ENCODE results near the gene FAM131B. TPM values are rescaled to one million over a fixed set of nuclear protein-coding genes. Genes with fewer than 3 reads are reported as not detected.

The FAM131B gene
- total and polyA plus RNA-seq, 9 of the 15 experiments (the other 6 are each of a cell fraction or from before 2014, with no cell fraction given): 0.03 to 0.04 TPM; not detected in 7

GRCh38 chr7:143369678-143370651 is 7.5 kb upstream of the FAM131B start (continued):
- TF ChIP-seq, protein P1, sequence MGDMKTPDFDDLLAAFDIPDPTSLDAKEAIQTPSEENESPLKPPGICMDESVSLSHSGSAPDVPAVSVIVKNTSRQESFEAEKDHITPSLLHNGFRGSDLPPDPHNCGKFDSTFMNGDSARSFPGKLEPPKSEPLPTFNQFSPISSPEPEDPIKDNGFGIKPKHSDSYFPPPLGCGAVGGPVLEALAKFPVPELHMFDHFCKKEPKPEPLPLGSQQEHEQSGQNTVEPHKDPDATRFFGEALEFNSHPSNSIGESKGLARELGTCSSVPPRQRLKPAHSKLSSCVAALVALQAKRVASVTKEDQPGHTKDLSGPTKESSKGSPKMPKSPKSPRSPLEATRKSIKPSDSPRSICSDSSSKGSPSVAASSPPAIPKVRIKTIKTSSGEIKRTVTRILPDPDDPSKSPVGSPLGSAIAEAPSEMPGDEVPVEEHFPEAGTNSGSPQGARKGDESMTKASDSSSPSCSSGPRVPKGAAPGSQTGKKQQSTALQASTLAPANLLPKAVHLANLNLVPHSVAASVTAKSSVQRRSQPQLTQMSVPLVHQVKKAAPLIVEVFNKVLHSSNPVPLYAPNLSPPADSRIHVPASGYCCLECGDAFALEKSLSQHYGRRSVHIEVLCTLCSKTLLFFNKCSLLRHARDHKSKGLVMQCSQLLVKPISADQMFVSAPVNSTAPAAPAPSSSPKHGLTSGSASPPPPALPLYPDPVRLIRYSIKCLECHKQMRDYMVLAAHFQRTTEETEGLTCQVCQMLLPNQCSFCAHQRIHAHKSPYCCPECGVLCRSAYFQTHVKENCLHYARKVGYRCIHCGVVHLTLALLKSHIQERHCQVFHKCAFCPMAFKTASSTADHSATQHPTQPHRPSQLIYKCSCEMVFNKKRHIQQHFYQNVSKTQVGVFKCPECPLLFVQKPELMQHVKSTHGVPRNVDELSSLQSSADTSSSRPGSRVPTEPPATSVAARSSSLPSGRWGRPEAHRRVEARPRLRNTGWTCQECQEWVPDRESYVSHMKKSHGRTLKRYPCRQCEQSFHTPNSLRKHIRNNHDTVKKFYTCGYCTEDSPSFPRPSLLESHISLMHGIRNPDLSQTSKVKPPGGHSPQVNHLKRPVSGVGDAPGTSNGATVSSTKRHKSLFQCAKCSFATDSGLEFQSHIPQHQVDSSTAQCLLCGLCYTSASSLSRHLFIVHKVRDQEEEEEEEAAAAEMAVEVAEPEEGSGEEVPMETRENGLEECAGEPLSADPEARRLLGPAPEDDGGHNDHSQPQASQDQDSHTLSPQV (IDR thresholded peaks at IDR 0.05): peak; percentile 79; the same call in 1 of the 2 replicates
- no peak for TF ChIP-seq ETV5 (CRISPR knock-in tag; IDR thresholded peaks at IDR 0.05; ENCODE audit: low read depth)
- TF ChIP-seq CBX3 (IDR thresholded peaks at IDR 0.05; ENCODE audit: borderline replicate concordance in 1 of 2, low read length in 2 of 2): no peak
- 0 out of 2 replicates have a peak, but pooled peaks have one; percentile 38 for TF ChIP-seq ZNF551 (CRISPR knock-in tag; IDR thresholded peaks at IDR 0.05)
- 0 out of 2 replicates have a peak, but pooled peaks have one; percentile 49 for TF ChIP-seq HOXB6 (CRISPR knock-in tag; IDR thresholded peaks at IDR 0.05; ENCODE audit: borderline replicate concordance)
- no peak for TF ChIP-seq TAF9B (IDR thresholded peaks at IDR 0.05; ENCODE audit: partially characterized antibody)
- peak; percentile 97 for TF ChIP-seq TCFL5 (CRISPR knock-in tag; conservative IDR thresholded peaks at IDR 0.05)
- TF ChIP-seq LEF1 (IDR thresholded peaks at IDR 0.05): no peak
- TF ChIP-seq, protein P2, sequence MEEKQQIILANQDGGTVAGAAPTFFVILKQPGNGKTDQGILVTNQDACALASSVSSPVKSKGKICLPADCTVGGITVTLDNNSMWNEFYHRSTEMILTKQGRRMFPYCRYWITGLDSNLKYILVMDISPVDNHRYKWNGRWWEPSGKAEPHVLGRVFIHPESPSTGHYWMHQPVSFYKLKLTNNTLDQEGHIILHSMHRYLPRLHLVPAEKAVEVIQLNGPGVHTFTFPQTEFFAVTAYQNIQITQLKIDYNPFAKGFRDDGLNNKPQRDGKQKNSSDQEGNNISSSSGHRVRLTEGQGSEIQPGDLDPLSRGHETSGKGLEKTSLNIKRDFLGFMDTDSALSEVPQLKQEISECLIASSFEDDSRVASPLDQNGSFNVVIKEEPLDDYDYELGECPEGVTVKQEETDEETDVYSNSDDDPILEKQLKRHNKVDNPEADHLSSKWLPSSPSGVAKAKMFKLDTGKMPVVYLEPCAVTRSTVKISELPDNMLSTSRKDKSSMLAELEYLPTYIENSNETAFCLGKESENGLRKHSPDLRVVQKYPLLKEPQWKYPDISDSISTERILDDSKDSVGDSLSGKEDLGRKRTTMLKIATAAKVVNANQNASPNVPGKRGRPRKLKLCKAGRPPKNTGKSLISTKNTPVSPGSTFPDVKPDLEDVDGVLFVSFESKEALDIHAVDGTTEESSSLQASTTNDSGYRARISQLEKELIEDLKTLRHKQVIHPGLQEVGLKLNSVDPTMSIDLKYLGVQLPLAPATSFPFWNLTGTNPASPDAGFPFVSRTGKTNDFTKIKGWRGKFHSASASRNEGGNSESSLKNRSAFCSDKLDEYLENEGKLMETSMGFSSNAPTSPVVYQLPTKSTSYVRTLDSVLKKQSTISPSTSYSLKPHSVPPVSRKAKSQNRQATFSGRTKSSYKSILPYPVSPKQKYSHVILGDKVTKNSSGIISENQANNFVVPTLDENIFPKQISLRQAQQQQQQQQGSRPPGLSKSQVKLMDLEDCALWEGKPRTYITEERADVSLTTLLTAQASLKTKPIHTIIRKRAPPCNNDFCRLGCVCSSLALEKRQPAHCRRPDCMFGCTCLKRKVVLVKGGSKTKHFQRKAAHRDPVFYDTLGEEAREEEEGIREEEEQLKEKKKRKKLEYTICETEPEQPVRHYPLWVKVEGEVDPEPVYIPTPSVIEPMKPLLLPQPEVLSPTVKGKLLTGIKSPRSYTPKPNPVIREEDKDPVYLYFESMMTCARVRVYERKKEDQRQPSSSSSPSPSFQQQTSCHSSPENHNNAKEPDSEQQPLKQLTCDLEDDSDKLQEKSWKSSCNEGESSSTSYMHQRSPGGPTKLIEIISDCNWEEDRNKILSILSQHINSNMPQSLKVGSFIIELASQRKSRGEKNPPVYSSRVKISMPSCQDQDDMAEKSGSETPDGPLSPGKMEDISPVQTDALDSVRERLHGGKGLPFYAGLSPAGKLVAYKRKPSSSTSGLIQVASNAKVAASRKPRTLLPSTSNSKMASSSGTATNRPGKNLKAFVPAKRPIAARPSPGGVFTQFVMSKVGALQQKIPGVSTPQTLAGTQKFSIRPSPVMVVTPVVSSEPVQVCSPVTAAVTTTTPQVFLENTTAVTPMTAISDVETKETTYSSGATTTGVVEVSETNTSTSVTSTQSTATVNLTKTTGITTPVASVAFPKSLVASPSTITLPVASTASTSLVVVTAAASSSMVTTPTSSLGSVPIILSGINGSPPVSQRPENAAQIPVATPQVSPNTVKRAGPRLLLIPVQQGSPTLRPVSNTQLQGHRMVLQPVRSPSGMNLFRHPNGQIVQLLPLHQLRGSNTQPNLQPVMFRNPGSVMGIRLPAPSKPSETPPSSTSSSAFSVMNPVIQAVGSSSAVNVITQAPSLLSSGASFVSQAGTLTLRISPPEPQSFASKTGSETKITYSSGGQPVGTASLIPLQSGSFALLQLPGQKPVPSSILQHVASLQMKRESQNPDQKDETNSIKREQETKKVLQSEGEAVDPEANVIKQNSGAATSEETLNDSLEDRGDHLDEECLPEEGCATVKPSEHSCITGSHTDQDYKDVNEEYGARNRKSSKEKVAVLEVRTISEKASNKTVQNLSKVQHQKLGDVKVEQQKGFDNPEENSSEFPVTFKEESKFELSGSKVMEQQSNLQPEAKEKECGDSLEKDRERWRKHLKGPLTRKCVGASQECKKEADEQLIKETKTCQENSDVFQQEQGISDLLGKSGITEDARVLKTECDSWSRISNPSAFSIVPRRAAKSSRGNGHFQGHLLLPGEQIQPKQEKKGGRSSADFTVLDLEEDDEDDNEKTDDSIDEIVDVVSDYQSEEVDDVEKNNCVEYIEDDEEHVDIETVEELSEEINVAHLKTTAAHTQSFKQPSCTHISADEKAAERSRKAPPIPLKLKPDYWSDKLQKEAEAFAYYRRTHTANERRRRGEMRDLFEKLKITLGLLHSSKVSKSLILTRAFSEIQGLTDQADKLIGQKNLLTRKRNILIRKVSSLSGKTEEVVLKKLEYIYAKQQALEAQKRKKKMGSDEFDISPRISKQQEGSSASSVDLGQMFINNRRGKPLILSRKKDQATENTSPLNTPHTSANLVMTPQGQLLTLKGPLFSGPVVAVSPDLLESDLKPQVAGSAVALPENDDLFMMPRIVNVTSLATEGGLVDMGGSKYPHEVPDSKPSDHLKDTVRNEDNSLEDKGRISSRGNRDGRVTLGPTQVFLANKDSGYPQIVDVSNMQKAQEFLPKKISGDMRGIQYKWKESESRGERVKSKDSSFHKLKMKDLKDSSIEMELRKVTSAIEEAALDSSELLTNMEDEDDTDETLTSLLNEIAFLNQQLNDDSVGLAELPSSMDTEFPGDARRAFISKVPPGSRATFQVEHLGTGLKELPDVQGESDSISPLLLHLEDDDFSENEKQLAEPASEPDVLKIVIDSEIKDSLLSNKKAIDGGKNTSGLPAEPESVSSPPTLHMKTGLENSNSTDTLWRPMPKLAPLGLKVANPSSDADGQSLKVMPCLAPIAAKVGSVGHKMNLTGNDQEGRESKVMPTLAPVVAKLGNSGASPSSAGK (IDR thresholded peaks at IDR 0.05): no peak
